K562 treated with DMSO at 1 percent for 4 hours (cell line): Measurements from ENCODE around the gene CNOT4. TPM values are rescaled to one million over a fixed set of nuclear protein-coding genes. Genes with fewer than 3 reads are reported as not detected.

Experiments
- total RNA-seq: library from RNA; unstranded; fragments of 300-600 nt; gene quantifications from 2 replicates; pipeline ENCODE4 v1.2.3, GENCODE V29; 2022; ENCODE audit not compliant: insufficient read depth

The CNOT4 gene, protein sequence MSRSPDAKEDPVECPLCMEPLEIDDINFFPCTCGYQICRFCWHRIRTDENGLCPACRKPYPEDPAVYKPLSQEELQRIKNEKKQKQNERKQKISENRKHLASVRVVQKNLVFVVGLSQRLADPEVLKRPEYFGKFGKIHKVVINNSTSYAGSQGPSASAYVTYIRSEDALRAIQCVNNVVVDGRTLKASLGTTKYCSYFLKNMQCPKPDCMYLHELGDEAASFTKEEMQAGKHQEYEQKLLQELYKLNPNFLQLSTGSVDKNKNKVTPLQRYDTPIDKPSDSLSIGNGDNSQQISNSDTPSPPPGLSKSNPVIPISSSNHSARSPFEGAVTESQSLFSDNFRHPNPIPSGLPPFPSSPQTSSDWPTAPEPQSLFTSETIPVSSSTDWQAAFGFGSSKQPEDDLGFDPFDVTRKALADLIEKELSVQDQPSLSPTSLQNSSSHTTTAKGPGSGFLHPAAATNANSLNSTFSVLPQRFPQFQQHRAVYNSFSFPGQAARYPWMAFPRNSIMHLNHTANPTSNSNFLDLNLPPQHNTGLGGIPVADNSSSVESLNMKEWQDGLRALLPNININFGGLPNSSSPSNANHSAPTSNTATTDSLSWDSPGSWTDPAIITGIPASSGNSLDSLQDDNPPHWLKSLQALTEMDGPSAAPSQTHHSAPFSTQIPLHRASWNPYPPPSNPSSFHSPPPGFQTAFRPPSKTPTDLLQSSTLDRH
- total RNA-seq: 11.6 and 16.8 TPM in 2 replicates

GRCh38 chr7:135509839-135510591 is at the start of gene CNOT4:
Gene CNOT4 (minus strand): TSS chr7:135510102. CDS start chr7:135438331, 71,771 bp downstream.

DNA sequence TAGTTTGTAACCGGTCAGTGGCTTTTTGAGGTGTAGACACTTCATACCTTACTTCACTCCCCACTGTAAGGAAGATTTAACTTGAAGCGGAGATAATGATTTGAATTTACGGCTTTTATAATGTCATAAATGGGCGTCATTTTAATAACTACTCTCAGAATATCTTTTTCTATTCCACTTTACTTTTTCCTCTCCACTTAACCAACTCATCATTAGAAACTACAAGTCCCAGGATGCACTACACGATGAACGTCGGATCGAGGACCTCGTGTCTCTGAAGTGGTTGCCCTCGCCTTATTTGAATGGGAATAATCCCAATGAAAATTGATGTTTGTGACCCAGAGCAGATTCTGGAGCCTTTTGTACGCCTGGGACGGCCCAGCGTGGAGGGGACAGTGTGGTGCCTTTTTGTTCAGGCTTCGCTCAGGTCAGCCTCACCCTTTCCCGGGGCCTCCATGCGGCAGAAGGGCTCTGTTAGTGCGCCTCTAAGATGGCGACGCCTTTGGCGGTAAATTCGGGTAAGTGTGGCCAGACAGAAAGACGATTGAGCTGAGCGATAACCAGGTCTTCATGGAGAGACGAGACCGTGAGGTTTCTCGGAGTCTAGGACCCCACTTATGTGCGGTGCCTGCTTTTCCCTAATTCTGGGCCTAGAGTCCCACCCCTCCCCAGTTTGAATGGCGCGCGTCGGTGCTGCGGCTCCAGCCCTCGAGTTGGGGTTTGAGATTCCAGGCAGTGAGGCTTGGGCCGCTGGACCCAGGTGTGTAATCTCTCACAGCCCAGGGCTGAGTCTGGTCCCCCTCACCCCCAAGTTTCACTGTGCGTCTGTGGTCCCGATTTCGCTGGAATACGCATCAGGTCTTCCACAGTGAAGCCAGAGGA is 47.8 kb upstream of the CNOT4 start, which contains the start of gene NUP205:
Gene NUP205, plus strand, starts transcription at position 463 of the 882 bp plus-strand sequence. Its CDS starts 28 bp downstream, at position 491.

Other genes with a start within 250 kb of the CNOT4 start
- 69.7 and 87.4 TPM in 2 replicates for gene NUP205, start 47.8 kb upstream of the CNOT4 start, total RNA-seq
- gene STMP1, start 152.4 kb upstream of the CNOT4 start, total RNA-seq: 31.1 and 33.6 TPM in 2 replicates
- 0.75 TPM in 1 of 2 replicates, not detected in the other for gene SLC13A4, start 218.1 kb upstream of the CNOT4 start, total RNA-seq
- not detected in 2 replicates for gene FAM180A, start 238.7 kb upstream of the CNOT4 start, total RNA-seq